Neural cell (in vitro differentiated cells): ENCODE results near the gene CUX1. TPM values are rescaled to one million over a fixed set of nuclear protein-coding genes. Genes with fewer than 3 reads are reported as not detected.

Source experiments
- H2AFZ ChIP-seq: fragments of 200-600, 300-800 bp; sonication (generic), shearing (Covaris generic); 2 replicates; pipeline ENCODE4 v1.6.0; 2014; ENCODE audit warnings: low read depth, mild to moderate bottlenecking, antibody characterized with exemption, low read length, moderate library complexity
- H3F3A ChIP-seq: fragments of 200-600 bp; shearing (Covaris generic); 2 replicates; pipeline ENCODE4 v1.6.1; 2016; ENCODE audit warnings: mild to moderate bottlenecking, moderate library complexity, mixed read lengths, antibody characterized with exemption, low read length; ENCODE audit not compliant: insufficient read depth, poor library complexity, severe bottlenecking
- H3K27ac ChIP-seq: fragments of 200-600, 300-800 bp; sonication (generic), shearing (Covaris generic); 2 replicates; pipeline ENCODE4 v1.5.1; 2014; ENCODE audit warnings: mild to moderate bottlenecking, low read length, moderate library complexity
- H3K27me3 ChIP-seq: fragments of 300-800, 200-600 bp; sonication (generic), shearing (Covaris generic); 2 replicates; pipeline ENCODE4 v1.6.0; 2014; ENCODE audit warnings: mild to moderate bottlenecking, low read depth, low read length, moderate library complexity; ENCODE audit not compliant: insufficient read depth
- H3K36me3 ChIP-seq: fragments of 300-800, 200-600 bp; sonication (generic), shearing (Covaris generic); 2 replicates; pipeline ENCODE4 v1.5.1; 2014; ENCODE audit warnings: mild to moderate bottlenecking, antibody characterized with exemption, low read length, moderate library complexity; ENCODE audit not compliant: insufficient read depth
- H3K4me2 ChIP-seq: fragments of 300-800, 200-600 bp; sonication (generic), shearing (Covaris generic); 2 replicates; pipeline ENCODE4 v1.6.0; 2014; ENCODE audit warnings: mild to moderate bottlenecking, low read length
- H3K4me3 ChIP-seq: fragments of 300-800, 200-600 bp; sonication (generic), shearing (Covaris generic); 2 replicates; pipeline ENCODE4 v1.5.1; 2014; ENCODE audit warnings: mild to moderate bottlenecking, low read length, moderate library complexity
- H3K79me2 ChIP-seq: fragments of 200-600 bp; shearing (Covaris generic); replicated peaks from 2 replicates; pipeline ENCODE4 v1.6.0; 2014; ENCODE audit warnings: mild to moderate bottlenecking, low read length, moderate library complexity; ENCODE audit not compliant: insufficient read depth
- H3K9ac ChIP-seq: fragments of 300-800, 200-600 bp; sonication (generic), shearing (Covaris generic); 2 replicates; pipeline ENCODE4 v1.6.1; 2016; ENCODE audit warnings: mild to moderate bottlenecking, low read length, mixed read lengths
- H3K9me2 ChIP-seq: fragments of 200-600 bp; shearing (Covaris generic); 2 replicates; pipeline ENCODE4 v1.6.1; 2016; ENCODE audit warnings: mild to moderate bottlenecking, low read length, mixed read lengths; ENCODE audit not compliant: insufficient read depth
- H3K9me3 ChIP-seq: fragments of 200-600, 300-800 bp; sonication (generic), shearing (Covaris generic); 2 replicates; pipeline ENCODE4 v1.6.1; 2016; ENCODE audit warnings: mild to moderate bottlenecking, mixed run types, low read length, moderate library complexity, mixed read lengths
- H4K20me1 ChIP-seq: fragments of 200-600 bp; shearing (Covaris generic); 2 replicates; pipeline ENCODE4 v1.6.1; 2016; ENCODE audit warnings: mild to moderate bottlenecking, mixed run types; ENCODE audit not compliant: insufficient read depth
- EP300 ChIP-seq: fragments of 450-650 bp; conservative IDR thresholded peaks from 2 replicates; pipeline ENCODE4 v1.6.1; 2014; ENCODE audit warnings: antibody characterized with exemption, mild to moderate bottlenecking, moderate library complexity; ENCODE audit not compliant: poor library complexity, severe bottlenecking
- EZH2 ChIP-seq: fragments of 200-600, 300-800 bp; shearing (Covaris generic), sonication (generic); IDR thresholded peaks from 2 replicates; pipeline ENCODE4 v1.6.1; 2014; ENCODE audit warnings: antibody characterized with exemption, low read length, borderline replicate concordance, mild to moderate bottlenecking; ENCODE audit not compliant: insufficient read depth, poor library complexity, severe bottlenecking
- MXI1 ChIP-seq: fragments of 450-650 bp; conservative IDR thresholded peaks from 2 replicates; pipeline ENCODE4 v1.6.1; 2014; ENCODE audit warnings: antibody characterized with exemption, mild to moderate bottlenecking; ENCODE audit not compliant: poor library complexity, severe bottlenecking
- POLR2AphosphoS5 ChIP-seq: IDR thresholded peaks from 2 replicates; pipeline ENCODE4 v1.6.1; 2012
- RAD21 ChIP-seq: fragments of 450-650 bp; conservative IDR thresholded peaks from 2 replicates; pipeline ENCODE4 v1.6.1; 2014; ENCODE audit warnings: antibody characterized with exemption, mild to moderate bottlenecking, moderate library complexity
- SMC3 ChIP-seq: fragments of 450-650 bp; conservative IDR thresholded peaks from 2 replicates; pipeline ENCODE4 v1.6.1; 2014; ENCODE audit warnings: antibody characterized with exemption, mild to moderate bottlenecking, moderate library complexity; ENCODE audit not compliant: poor library complexity
- TAF1 ChIP-seq: IDR thresholded peaks from 2 replicates; pipeline ENCODE4 v1.6.1; 2012; ENCODE audit warnings: low read depth
- polyA plus RNA-seq: library from polyadenylated mRNA; depleted of rRNA; stranded (reverse); fragments of >200 nt; gene quantifications from 2 replicates; pipeline ENCODE4 v1.2.3, GENCODE V29; 2014
- TF ChIP-seq, protein P1 (sequence below): fragments of 450-650 bp; IDR thresholded peaks from 2 replicates; pipeline ENCODE4 v1.5.1; 2014; ENCODE audit warnings: antibody characterized with exemption, mild to moderate bottlenecking, moderate library complexity; ENCODE audit not compliant: poor library complexity, severe bottlenecking
- TF ChIP-seq, protein P2 (sequence below): IDR thresholded peaks from 2 replicates; pipeline ENCODE4 v1.6.1; 2012; ENCODE audit warnings: borderline replicate concordance

The CUX1 gene
- polyA plus RNA-seq, 1 donor from 2014 or later: 26.6 TPM

DNA sequence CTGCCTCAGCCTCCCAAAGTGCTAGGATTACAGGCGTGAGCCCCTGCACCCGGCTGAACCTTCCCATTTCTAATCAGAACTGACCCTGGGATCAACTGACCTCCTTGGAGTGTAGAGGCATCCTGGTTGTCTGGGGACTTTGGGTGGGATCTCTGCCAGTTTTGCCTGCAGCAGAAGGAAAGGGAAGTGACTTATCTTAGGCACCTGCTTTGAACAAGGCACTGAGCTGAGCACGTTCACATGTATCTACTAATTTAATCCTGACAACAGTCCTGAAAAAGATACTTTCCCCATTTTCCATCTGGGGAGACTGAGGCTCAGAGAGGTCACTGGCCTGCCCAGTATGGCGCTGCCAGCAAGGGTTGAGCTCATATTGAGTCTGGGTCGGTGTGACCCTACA lies 153.4 kb downstream of the CUX1 start:
- TF ChIP-seq MXI1 (no peak), EP300 (no peak), RAD21 (no peak), POLR2AphosphoS5 (no peak), EZH2 (no peak), TAF1 (no peak), SMC3 (no peak)
- TF ChIP-seq, protein P1, sequence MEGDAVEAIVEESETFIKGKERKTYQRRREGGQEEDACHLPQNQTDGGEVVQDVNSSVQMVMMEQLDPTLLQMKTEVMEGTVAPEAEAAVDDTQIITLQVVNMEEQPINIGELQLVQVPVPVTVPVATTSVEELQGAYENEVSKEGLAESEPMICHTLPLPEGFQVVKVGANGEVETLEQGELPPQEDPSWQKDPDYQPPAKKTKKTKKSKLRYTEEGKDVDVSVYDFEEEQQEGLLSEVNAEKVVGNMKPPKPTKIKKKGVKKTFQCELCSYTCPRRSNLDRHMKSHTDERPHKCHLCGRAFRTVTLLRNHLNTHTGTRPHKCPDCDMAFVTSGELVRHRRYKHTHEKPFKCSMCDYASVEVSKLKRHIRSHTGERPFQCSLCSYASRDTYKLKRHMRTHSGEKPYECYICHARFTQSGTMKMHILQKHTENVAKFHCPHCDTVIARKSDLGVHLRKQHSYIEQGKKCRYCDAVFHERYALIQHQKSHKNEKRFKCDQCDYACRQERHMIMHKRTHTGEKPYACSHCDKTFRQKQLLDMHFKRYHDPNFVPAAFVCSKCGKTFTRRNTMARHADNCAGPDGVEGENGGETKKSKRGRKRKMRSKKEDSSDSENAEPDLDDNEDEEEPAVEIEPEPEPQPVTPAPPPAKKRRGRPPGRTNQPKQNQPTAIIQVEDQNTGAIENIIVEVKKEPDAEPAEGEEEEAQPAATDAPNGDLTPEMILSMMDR: no peak
- TF ChIP-seq, protein P2, sequence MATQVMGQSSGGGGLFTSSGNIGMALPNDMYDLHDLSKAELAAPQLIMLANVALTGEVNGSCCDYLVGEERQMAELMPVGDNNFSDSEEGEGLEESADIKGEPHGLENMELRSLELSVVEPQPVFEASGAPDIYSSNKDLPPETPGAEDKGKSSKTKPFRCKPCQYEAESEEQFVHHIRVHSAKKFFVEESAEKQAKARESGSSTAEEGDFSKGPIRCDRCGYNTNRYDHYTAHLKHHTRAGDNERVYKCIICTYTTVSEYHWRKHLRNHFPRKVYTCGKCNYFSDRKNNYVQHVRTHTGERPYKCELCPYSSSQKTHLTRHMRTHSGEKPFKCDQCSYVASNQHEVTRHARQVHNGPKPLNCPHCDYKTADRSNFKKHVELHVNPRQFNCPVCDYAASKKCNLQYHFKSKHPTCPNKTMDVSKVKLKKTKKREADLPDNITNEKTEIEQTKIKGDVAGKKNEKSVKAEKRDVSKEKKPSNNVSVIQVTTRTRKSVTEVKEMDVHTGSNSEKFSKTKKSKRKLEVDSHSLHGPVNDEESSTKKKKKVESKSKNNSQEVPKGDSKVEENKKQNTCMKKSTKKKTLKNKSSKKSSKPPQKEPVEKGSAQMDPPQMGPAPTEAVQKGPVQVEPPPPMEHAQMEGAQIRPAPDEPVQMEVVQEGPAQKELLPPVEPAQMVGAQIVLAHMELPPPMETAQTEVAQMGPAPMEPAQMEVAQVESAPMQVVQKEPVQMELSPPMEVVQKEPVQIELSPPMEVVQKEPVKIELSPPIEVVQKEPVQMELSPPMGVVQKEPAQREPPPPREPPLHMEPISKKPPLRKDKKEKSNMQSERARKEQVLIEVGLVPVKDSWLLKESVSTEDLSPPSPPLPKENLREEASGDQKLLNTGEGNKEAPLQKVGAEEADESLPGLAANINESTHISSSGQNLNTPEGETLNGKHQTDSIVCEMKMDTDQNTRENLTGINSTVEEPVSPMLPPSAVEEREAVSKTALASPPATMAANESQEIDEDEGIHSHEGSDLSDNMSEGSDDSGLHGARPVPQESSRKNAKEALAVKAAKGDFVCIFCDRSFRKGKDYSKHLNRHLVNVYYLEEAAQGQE: no peak
- no peak overlapping the region for H3K4me2 ChIP-seq
- no peaks in the 10 kb centered on the region for H3K9me2 ChIP-seq
- no peak overlapping the region for H2AFZ ChIP-seq
- H3F3A ChIP-seq: no peaks in the 10 kb centered on the region
- H3K4me3 ChIP-seq: no peak overlapping the region
- H3K27ac ChIP-seq: no peak overlapping the region
- no peaks in the 10 kb centered on the region for H3K36me3 ChIP-seq
- H3K9ac ChIP-seq: no peak overlapping the region
- H3K79me2 ChIP-seq: no peaks in the 10 kb centered on the region
- H4K20me1 ChIP-seq: no peaks in the 10 kb centered on the region
- no peaks in the 10 kb centered on the region for H3K9me3 ChIP-seq
- H3K27me3 ChIP-seq: no peaks in the 10 kb centered on the region

DNA sequence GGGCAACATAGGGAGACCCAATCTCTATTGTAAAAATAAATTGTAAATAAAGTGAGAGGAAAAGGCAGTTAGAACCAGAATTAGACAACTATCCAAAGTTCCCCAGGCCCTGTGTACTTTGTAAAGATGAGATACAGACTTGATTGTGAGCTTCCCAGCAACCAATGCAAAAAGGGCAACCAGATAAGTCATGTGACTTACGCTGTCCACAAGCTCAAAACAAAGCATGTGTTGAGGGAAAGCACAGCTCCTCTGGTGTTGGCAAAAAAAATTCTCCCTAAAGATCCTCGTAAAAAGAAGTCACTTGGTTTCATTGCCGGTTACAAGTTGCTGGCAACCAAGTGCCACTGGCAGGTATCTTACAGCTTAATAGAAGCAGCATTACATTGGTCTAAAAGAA lies 154.0 kb downstream of the CUX1 start:
- no peaks in the 10 kb centered on the region for H3K27me3 ChIP-seq
- H3K79me2 ChIP-seq: no peaks in the 10 kb centered on the region
- TF ChIP-seq EP300 (no peak), MXI1 (no peak), POLR2AphosphoS5 (no peak), EZH2 (no peak), TAF1 (no peak), RAD21 (no peak), SMC3 (no peak)
- TF ChIP-seq, protein P2: no peak
- TF ChIP-seq, protein P1: no peak
- H2AFZ ChIP-seq: no peak overlapping the region
- H3K36me3 ChIP-seq: no peaks in the 10 kb centered on the region
- H3K27ac ChIP-seq: no peak overlapping the region
- H3K9ac ChIP-seq: no peak overlapping the region
- H3K4me2 ChIP-seq: no peak overlapping the region
- no peaks in the 10 kb centered on the region for H3F3A ChIP-seq
- no peaks in the 10 kb centered on the region for H3K9me2 ChIP-seq
- no peak overlapping the region for H3K4me3 ChIP-seq
- H4K20me1 ChIP-seq: no peaks in the 10 kb centered on the region
- no peaks in the 10 kb centered on the region for H3K9me3 ChIP-seq
